PC-9 (cell line): Measurements from ENCODE around the gene IDH3G. TPM values are rescaled to one million over a fixed set of nuclear protein-coding genes. Genes with fewer than 3 reads are reported as not detected.

Source experiments
- BruUV-seq: library from RNA; stranded (reverse); fragments of 400-500 nt; replicated peaks from 2 replicates; lab custom pipeline; 2021; lab: Mats Ljungman, UMichigan
- CTCF ChIA-PET: fragments of 300-600 bp; sonication (Branson Sonifier 250); formaldehyde crosslinking; loops from one replicate; lab custom pipeline; 2022; ENCODE audit warnings: antibody characterized with exemption; lab: Charles Lee
- POLR2A ChIA-PET: fragments of 300-600 bp; sonication (Branson Sonifier 250); formaldehyde crosslinking; loops from one replicate; lab custom pipeline; 2022; ENCODE audit warnings: antibody characterized with exemption; ENCODE audit not compliant: unreplicated experiment; lab: Charles Lee
- DNase-seq, 2 experiments: peaks; one replicate each; pipeline versions ENCODE4 v3.0.0 to v3.0.0-alpha.2; 2015 to 2022; ENCODE audit warnings: mixed read lengths in 1 of 2
- H2AFZ ChIP-seq: fragments of 200-600 bp; sonication (generic); 2 replicates; pipeline ENCODE4 v1.8.1; 2017; ENCODE audit warnings: antibody characterized with exemption
- H3F3A ChIP-seq: fragments of 200-600 bp; sonication (generic); 2 replicates; pipeline ENCODE4 v1.8.1; 2017; ENCODE audit warnings: antibody characterized with exemption, mild to moderate bottlenecking, low read depth; ENCODE audit not compliant: insufficient read depth
- H3K27ac ChIP-seq: fragments of 200-600 bp; sonication (generic); 2 replicates; pipeline ENCODE4 v1.6.1; 2016; ENCODE audit warnings: mixed run types
- H3K27me3 ChIP-seq: fragments of 200-600 bp; sonication (generic); 2 replicates; pipeline ENCODE4 v1.6.1; 2016; ENCODE audit warnings: low read depth, mixed run types; ENCODE audit not compliant: insufficient read depth
- H3K36me3 ChIP-seq: fragments of 200-600 bp; sonication (generic); 2 replicates; pipeline ENCODE4 v1.6.1; 2016; ENCODE audit warnings: low read depth, mixed run types
- H3K4me1 ChIP-seq: fragments of 200-600 bp; sonication (generic); replicated peaks from 2 replicates; pipeline ENCODE4 v1.6.1; 2016; ENCODE audit warnings: mixed run types; ENCODE audit not compliant: insufficient read depth
- H3K4me2 ChIP-seq: fragments of 200-600 bp; sonication (generic); 2 replicates; pipeline ENCODE4 v1.6.1; 2017; ENCODE audit warnings: mixed run types
- H3K4me3 ChIP-seq: fragments of 200-600 bp; sonication (generic); 2 replicates; pipeline ENCODE4 v1.6.1; 2016; ENCODE audit warnings: mixed run types
- H3K79me2 ChIP-seq: fragments of 200-600 bp; sonication (generic); 2 replicates; pipeline ENCODE4 v1.6.1; 2017; ENCODE audit warnings: low read depth, mixed run types
- H3K9me2 ChIP-seq: fragments of 200-600 bp; sonication (generic); 2 replicates; pipeline ENCODE4 v1.8.1; 2017; ENCODE audit warnings: mild to moderate bottlenecking; ENCODE audit not compliant: insufficient read depth
- H3K9me3 ChIP-seq: fragments of 200-600 bp; sonication (generic); 2 replicates; pipeline ENCODE4 v1.8.1; 2016; ENCODE audit warnings: low read depth; ENCODE audit not compliant: insufficient read depth
- H4K20me1 ChIP-seq: fragments of 200-600 bp; sonication (generic); 2 replicates; pipeline ENCODE4 v1.8.1; 2017; ENCODE audit not compliant: insufficient read depth
- EZH2 ChIP-seq: fragments of 200-600 bp; sonication (generic); IDR thresholded peaks from 2 replicates; pipeline ENCODE4 v1.8.0; 2017; ENCODE audit warnings: antibody characterized with exemption, low read depth
- intact Hi-C: fragments of 100-400 bp; cut with micrococcal nuclease; formaldehyde crosslinking; loops from one replicate; pipeline ENCODE4 v1.10.0; 2022; ENCODE audit not compliant: unreplicated experiment
- total RNA-seq: library from RNA; stranded (reverse); gene quantifications from 2 replicates; pipeline ENCODE4 v1.2.3, GENCODE V29; 2021
- TF ChIP-seq, protein P1 (sequence below): fragments of 200-600 bp; sonication (generic); conservative IDR thresholded peaks from 2 replicates; pipeline ENCODE4 v1.6.1; 2017; ENCODE audit warnings: mixed run types, antibody characterized with exemption, mild to moderate bottlenecking, moderate library complexity

IDH3G gene
- total RNA-seq, 1 experiment from 2014 or later, result 63.4 TPM

DNA sequence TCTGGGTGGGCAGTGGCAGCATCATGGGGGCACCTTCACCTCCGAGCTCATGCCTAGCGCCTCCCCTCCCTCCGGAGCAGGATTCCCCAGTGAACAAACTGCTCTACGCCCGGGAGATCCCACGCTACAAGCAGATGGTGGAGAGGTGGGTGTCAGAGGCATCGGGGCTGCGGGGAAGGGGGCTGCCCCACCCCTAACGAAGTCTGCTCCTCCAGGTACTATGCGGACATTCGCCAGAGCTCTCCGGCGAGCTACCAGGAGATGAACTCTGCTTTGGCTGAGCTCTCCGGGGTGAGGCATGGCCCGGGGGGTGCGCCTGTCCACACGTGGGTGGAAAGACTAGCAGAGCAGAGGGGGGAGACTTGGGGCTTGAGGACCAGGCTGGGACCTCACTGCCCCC is 16.0 kb downstream of the IDH3G start:
- no peaks in the 10 kb centered on the region for H3K79me2 ChIP-seq
- H3K4me1 ChIP-seq, result no peaks in the 10 kb centered on the region
- H3K27ac ChIP-seq, result no peak overlapping the region
- ChIA-PET POLR2A (no interaction called here), CTCF (no interaction called here)
- H3K9me2 ChIP-seq, result no peaks in the 10 kb centered on the region
- DNase-seq, result no peak
- no peak overlapping the region for H2AFZ ChIP-seq
- H3K4me2 ChIP-seq, result no peak overlapping the region
- H4K20me1 ChIP-seq, result no peaks in the 10 kb centered on the region
- H3K27me3 ChIP-seq, result no peaks in the 10 kb centered on the region
- H3K4me3 ChIP-seq, result no peak overlapping the region
- intact Hi-C loops, result no loop called here
- no peaks in the 10 kb centered on the region for H3K36me3 ChIP-seq
- BruUV-seq, result no TSS peak
- TF ChIP-seq EZH2, result no peak
- no peaks in the 10 kb centered on the region for H3F3A ChIP-seq
- no peaks in the 10 kb centered on the region for H3K9me3 ChIP-seq

- CTCF ChIA-PET, result no interaction called here
- TF ChIP-seq EZH2, result no peak
- TF ChIP-seq, protein P1, sequence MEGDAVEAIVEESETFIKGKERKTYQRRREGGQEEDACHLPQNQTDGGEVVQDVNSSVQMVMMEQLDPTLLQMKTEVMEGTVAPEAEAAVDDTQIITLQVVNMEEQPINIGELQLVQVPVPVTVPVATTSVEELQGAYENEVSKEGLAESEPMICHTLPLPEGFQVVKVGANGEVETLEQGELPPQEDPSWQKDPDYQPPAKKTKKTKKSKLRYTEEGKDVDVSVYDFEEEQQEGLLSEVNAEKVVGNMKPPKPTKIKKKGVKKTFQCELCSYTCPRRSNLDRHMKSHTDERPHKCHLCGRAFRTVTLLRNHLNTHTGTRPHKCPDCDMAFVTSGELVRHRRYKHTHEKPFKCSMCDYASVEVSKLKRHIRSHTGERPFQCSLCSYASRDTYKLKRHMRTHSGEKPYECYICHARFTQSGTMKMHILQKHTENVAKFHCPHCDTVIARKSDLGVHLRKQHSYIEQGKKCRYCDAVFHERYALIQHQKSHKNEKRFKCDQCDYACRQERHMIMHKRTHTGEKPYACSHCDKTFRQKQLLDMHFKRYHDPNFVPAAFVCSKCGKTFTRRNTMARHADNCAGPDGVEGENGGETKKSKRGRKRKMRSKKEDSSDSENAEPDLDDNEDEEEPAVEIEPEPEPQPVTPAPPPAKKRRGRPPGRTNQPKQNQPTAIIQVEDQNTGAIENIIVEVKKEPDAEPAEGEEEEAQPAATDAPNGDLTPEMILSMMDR, result no peak
These were observed 16.7 kb downstream of the IDH3G start for GRCh38 chrX:153777261-153778090.

DNA sequence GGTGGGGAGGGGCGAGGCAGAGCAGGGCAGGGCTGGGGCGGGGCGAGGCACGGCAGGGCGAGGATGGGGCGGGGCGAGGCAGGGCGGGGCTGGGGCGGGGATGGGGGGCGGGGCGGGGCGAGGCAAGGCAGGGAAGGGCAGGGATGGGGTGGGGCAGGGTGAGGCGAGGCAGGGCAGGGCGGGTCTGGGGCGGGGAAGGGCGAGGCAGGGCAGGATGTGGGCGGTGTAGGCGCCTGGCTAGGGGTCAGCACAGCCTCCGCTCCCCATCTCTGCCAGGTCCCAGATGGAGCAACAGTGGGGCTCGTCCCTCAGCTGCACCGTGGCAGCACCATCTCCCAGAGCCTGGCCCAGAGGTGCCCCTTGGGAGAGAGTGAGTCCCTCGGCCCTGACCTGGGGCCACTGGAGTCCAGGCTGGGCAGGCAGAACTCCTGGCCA is 17.5 kb downstream of the IDH3G start:
- H3F3A ChIP-seq, result no peaks in the 10 kb centered on the region
- DNase-seq, result no peak
- no peak overlapping the region for H3K27ac ChIP-seq
- H3K9me2 ChIP-seq, result no peaks in the 10 kb centered on the region
- H3K9me3 ChIP-seq, result no peaks in the 10 kb centered on the region
- no TSS peak for BruUV-seq
- TF ChIP-seq EZH2, result no peak
- TF ChIP-seq, protein P1, result no peak
- ChIA-PET CTCF (no interaction called here), POLR2A (no interaction called here)
- no peaks in the 10 kb centered on the region for H3K4me1 ChIP-seq
- no peak overlapping the region for H2AFZ ChIP-seq
- intact Hi-C loops, result no loop called here
- H4K20me1 ChIP-seq, result no peaks in the 10 kb centered on the region
- no peak overlapping the region for H3K4me2 ChIP-seq
- no peaks in the 10 kb centered on the region for H3K79me2 ChIP-seq
- no peaks in the 10 kb centered on the region for H3K36me3 ChIP-seq
- no peaks in the 10 kb centered on the region for H3K27me3 ChIP-seq
- H3K4me3 ChIP-seq, result no peak overlapping the region

More at GRCh38 chrX:153777261-153778090, 16.7 kb downstream of the IDH3G start:
- no peak overlapping the region for H3K4me3 ChIP-seq
- H3K36me3 ChIP-seq, result no peaks in the 10 kb centered on the region
- no peaks in the 10 kb centered on the region for H3K27me3 ChIP-seq
- intact Hi-C loops, result no loop called here
- BruUV-seq, result no TSS peak
- H4K20me1 ChIP-seq, result no peaks in the 10 kb centered on the region
- H3K9me2 ChIP-seq, result no peaks in the 10 kb centered on the region
- no peaks in the 10 kb centered on the region for H3K4me1 ChIP-seq
- no peaks in the 10 kb centered on the region for H3F3A ChIP-seq
- H2AFZ ChIP-seq, result no peak overlapping the region
- no peak overlapping the region for H3K4me2 ChIP-seq
- POLR2A ChIA-PET, result no interaction called here
- no peak overlapping the region for H3K27ac ChIP-seq
- H3K9me3 ChIP-seq, result no peaks in the 10 kb centered on the region
- no peaks in the 10 kb centered on the region for H3K79me2 ChIP-seq
- DNase-seq, result no peak
